HepG2 (cell line): Measurements from ENCODE around the gene PDSS2. TPM values are rescaled to one million over a fixed set of nuclear protein-coding genes. Genes with fewer than 3 reads are reported as not detected.

Source experiments
- ATAC-seq: fragments of 200-7000 bp; cut with Tn5 transposase; 3 replicates; pipeline ENCODE4 v1.9.1; 2020; ENCODE audit warnings: mild to moderate bottlenecking, moderate library complexity
- BruUV-seq: library from RNA; stranded (reverse); fragments of 400-500 nt; replicated peaks from 2 replicates; lab custom pipeline; 2021; lab: Mats Ljungman, UMichigan
- CTCF ChIA-PET: fragments of 300-600 bp; formaldehyde crosslinking; extraction: SDS; loops from one replicate; lab custom pipeline; 2021; ENCODE audit warnings: low total read pairs, inconsistent platforms, low intra/inter-chr PET ratio; lab: Yijun Ruan, JAX
- POLR2A ChIA-PET: fragments of 350-600 bp; sonication (Branson Sonifier 250); formaldehyde crosslinking; loops from one replicate; lab custom pipeline; 2020; ENCODE audit warnings: antibody characterized with exemption, inconsistent platforms; lab: Yijun Ruan, JAX
- DNase-seq: peaks from one replicate; pipeline ENCODE4 v3.0.0-alpha.2; 2015; ENCODE audit warnings: low spot score
- FAIRE-seq: peaks from 3 replicates; lab custom pipeline; 2011; peaks lifted over from hg19 to GRCh38; lab: Jason Lieb, UNC
- H2AFZ ChIP-seq: one replicate; pipeline ENCODE4 v1.6.1; 2011; ENCODE audit warnings: low read length, inconsistent platforms
- H3K27ac ChIP-seq: fragments of 300-600 bp; 3 replicates; pipeline ENCODE4 v1.8.0; 2011; ENCODE audit warnings: mixed run types, mild to moderate bottlenecking, mixed read lengths, low read length, inconsistent platforms; ENCODE audit not compliant: insufficient read depth; ENCODE audit errors: extremely low read length
- H3K27me3 ChIP-seq, 2 experiments: fragments of 200-600 bp in 1 of 2; 2 replicates in 1 of 2; 3 replicates in 1 of 2; pipeline versions ENCODE4 v1.6.0 to v1.8.0; 2011; ENCODE audit warnings: low read length in 2 of 2, mild to moderate bottlenecking in 2 of 2, moderate library complexity in 2 of 2, inconsistent platforms in 1 of 2; ENCODE audit not compliant: insufficient read depth in 2 of 2, control insufficient read depth in 1 of 2
- H3K36me3 ChIP-seq, 2 experiments: fragments of 200-600 bp in 1 of 2; replicated peaks in 1 of 2; 2 replicates in 1 of 2; 3 replicates in 1 of 2; pipeline versions ENCODE4 v1.5.1 to v1.8.0; 2011; ENCODE audit warnings: low read length in 2 of 2, inconsistent platforms in 1 of 2; ENCODE audit not compliant: insufficient read depth in 2 of 2, control insufficient read depth in 1 of 2
- H3K4me1 ChIP-seq: 2 replicates; pipeline ENCODE4 v1.5.1; 2012; ENCODE audit warnings: low read length, inconsistent platforms; ENCODE audit not compliant: insufficient read depth
- H3K4me2 ChIP-seq: 2 replicates; pipeline ENCODE4 v1.6.0; 2011; ENCODE audit warnings: low read depth, low read length, inconsistent platforms
- H3K4me3 ChIP-seq, 3 experiments: fragments of 200-600 bp in 1 of 3; sonication (generic), shearing (Covaris generic) in 1 of 3; replicated peaks in 1 of 3; 2 replicates each; pipeline ENCODE4 v1.5.1; 2011 to 2016; ENCODE audit warnings: low read length in 3 of 3, inconsistent platforms in 2 of 3, low read depth in 2 of 3, mild to moderate bottlenecking in 2 of 3, control low read depth in 1 of 3, mixed read lengths in 1 of 3; ENCODE audit not compliant: insufficient read depth in 1 of 3
- H3K79me2 ChIP-seq: one replicate; pipeline ENCODE4 v1.6.1; 2011; ENCODE audit warnings: low read length, inconsistent platforms; ENCODE audit not compliant: insufficient read depth
- H3K9ac ChIP-seq: 2 replicates; pipeline ENCODE4 v1.6.0; 2011; ENCODE audit warnings: mild to moderate bottlenecking, low read depth, low read length, inconsistent platforms; ENCODE audit not compliant: insufficient read depth
- H3K9me3 ChIP-seq: 2 replicates; pipeline ENCODE4 v1.5.1; 2012; ENCODE audit warnings: mild to moderate bottlenecking, low read length
- H4K20me1 ChIP-seq: 2 replicates; pipeline ENCODE4 v1.6.0; 2011; ENCODE audit warnings: inconsistent platforms, mild to moderate bottlenecking, low read length, moderate library complexity; ENCODE audit not compliant: insufficient read depth
- GFI1 ChIP-seq: sonication (generic); formaldehyde crosslinking; IDR thresholded peaks from 2 replicates; pipeline ENCODE4 v1.5.0; 2020; ENCODE audit warnings: missing genetic modification reagents, mild to moderate bottlenecking, borderline replicate concordance
- KAT7 ChIP-seq: IDR thresholded peaks from 2 replicates; pipeline ENCODE4 v1.6.1; 2018; ENCODE audit warnings: borderline replicate concordance, missing compliant biosample characterization
- RFXANK ChIP-seq: IDR thresholded peaks from 2 replicates; pipeline ENCODE4 v1.6.1; 2016
- ZMYM2 ChIP-seq: sonication (generic); formaldehyde crosslinking; IDR thresholded peaks from 2 replicates; pipeline ENCODE4 v1.8.0; 2022; ENCODE audit warnings: mild to moderate bottlenecking, missing genetic modification reagents
- ZNF121 ChIP-seq: sonication (generic); formaldehyde crosslinking; IDR thresholded peaks from 2 replicates; pipeline ENCODE4 v1.5.0; 2020; ENCODE audit warnings: mild to moderate bottlenecking, missing genetic modification reagents
- ZNF17 ChIP-seq: sonication (generic); formaldehyde crosslinking; IDR thresholded peaks from 2 replicates; pipeline ENCODE4 v1.5.0; 2020; ENCODE audit warnings: mild to moderate bottlenecking, missing genetic modification reagents
- ZNF232 ChIP-seq: sonication (generic); formaldehyde crosslinking; IDR thresholded peaks from 2 replicates; pipeline ENCODE4 v1.4.0; 2020; ENCODE audit warnings: missing genetic modification reagents, borderline replicate concordance
- ZNF563 ChIP-seq: sonication (generic); formaldehyde crosslinking; IDR thresholded peaks from 2 replicates; pipeline ENCODE4 v1.8.0; 2022; ENCODE audit warnings: mild to moderate bottlenecking, moderate library complexity, missing genetic modification reagents
- WGBS: methylation state at CpG from one replicate; pipeline ENCODE4 v1.1.6; 2017; ENCODE audit warnings: low lambda C conversion rate; 5-methylcytosine and 5-hydroxymethylcytosine counted together
- in situ Hi-C: cut with HindIII; loops from 2 replicates; pipeline ENCODE4 v1.10.0; 2017; ENCODE audit warnings: low pct_unique_long_range_greater_than_20kb; ENCODE audit not compliant: extremely low pct_ligation_motif_present
- intact Hi-C: fragments of 100-400 bp; cut with micrococcal nuclease; formaldehyde crosslinking; loops from one replicate; pipeline ENCODE4 v1.10.0; 2022; ENCODE audit not compliant: unreplicated experiment
- polyA plus RNA-seq, 8 experiments: library from polyadenylated mRNA; depleted of rRNA in 3 of 8; stranded (reverse) in 7 of 8; unstranded in 1 of 8; fragments of >200 nt; fragmentation: Illumina TruSeq in 4 of 8; extraction: Trizol in 4 of 8; gene quantifications; 2 replicates each; pipeline versions ENCODE4 v1.2.1 to v1.2.3, GENCODE V29; 2011 to 2016; ENCODE audit warnings: low read depth in 4 of 8, missing spikeins in 1 of 8, mixed read lengths in 1 of 8; ENCODE audit not compliant: insufficient read depth in 1 of 8
- total RNA-seq, 5 experiments: library from RNA; depleted of rRNA; stranded (reverse); fragments of >200 nt; fragmentation: Illumina TruSeq; extraction: Trizol; gene quantifications; 2 replicates each; pipeline ENCODE4 v1.2.3, GENCODE V29; 2016; ENCODE audit warnings: low read depth in 1 of 5
- TF ChIP-seq, protein P1 (sequence below): sonication (generic); formaldehyde crosslinking; IDR thresholded peaks from 2 replicates; pipeline ENCODE4 v1.4.0; 2020; ENCODE audit warnings: low read depth, mild to moderate bottlenecking, missing genetic modification reagents
- TF ChIP-seq, protein P2 (sequence below): sonication (generic); formaldehyde crosslinking; IDR thresholded peaks from 2 replicates; pipeline ENCODE4 v1.5.0; 2020; ENCODE audit warnings: mild to moderate bottlenecking, missing genetic modification reagents
- TF ChIP-seq, protein P3 (sequence below): sonication (generic); formaldehyde crosslinking; IDR thresholded peaks from 2 replicates; pipeline ENCODE4 v1.4.0; 2020; ENCODE audit warnings: missing genetic modification reagents, borderline replicate concordance

The PDSS2 gene
- total and polyA plus RNA-seq, 2 of the 13 experiments (the other 11 are each of a cell fraction or from before 2014, with no cell fraction given) = 16.2 to 17.0 TPM

DNA sequence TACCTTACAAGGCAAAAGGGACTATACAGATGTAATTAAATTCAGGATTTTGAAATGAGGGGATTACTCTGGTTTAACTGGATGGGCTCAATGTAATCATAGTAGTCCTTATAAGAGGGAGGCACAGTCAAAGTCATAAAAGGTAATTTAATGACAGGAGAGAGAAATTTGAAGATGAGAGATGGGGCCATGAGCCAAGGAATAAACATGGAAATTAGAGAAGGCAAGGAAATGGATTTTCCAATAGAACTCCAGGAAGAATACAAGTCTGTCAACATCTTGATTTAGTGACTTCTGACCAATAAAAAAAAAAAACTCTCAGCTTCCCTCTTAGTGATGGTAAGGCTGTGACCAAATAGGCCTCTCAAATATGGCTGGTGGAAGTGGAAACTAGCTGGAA lies 242.1 kb downstream of the PDSS2 start (continued):
- TF ChIP-seq, protein P1, sequence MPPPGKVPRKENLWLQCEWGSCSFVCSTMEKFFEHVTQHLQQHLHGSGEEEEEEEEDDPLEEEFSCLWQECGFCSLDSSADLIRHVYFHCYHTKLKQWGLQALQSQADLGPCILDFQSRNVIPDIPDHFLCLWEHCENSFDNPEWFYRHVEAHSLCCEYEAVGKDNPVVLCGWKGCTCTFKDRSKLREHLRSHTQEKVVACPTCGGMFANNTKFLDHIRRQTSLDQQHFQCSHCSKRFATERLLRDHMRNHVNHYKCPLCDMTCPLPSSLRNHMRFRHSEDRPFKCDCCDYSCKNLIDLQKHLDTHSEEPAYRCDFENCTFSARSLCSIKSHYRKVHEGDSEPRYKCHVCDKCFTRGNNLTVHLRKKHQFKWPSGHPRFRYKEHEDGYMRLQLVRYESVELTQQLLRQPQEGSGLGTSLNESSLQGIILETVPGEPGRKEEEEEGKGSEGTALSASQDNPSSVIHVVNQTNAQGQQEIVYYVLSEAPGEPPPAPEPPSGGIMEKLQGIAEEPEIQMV (CRISPR knock-in tag) = no peak
- TF ChIP-seq KAT7 (CRISPR knock-in tag) = no peak

DNA sequence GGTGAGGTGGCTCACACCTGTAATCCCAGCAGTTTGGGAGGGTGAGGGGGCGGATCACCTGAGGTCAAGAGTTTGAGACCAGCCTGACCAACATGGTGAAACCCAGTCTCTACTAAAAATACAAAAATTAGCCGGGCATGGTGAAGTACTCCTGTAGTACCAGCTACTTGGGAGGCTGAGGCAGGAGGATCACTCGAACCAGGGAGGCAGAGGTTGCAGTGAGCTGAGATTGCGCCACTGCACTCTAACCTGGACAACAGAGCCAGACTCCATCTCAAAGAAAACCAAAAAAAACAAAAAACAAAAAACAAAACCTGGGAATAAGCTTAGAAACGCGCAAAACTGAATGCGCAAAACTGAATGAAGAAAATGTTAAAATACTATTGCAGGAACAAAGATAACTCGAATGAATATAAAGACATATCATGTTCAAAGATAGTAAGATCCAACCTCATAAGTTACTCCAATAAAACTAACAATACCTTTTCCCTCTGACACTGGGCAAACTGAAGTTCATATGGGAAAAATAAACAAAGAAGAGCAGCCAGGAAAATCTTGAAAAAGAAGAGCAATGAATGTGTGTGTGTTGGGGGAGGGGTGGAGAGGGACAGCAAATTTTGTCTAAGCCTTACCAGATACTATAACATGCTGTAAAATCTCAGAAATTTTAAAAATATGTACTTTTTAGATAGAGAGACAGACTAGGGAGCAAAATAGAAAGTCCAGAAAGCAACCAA lies 243.0 kb downstream of the PDSS2 start:
- H3K4me2 ChIP-seq = no peak overlapping the region
- TF ChIP-seq ZMYM2 (CRISPR knock-in tag) (0 out of 2 replicates have a peak, but pooled peaks have one; percentile 53), ZNF563 (CRISPR knock-in tag) (no peak), ZNF121 (CRISPR knock-in tag) (peak; percentile 87), ZNF232 (CRISPR knock-in tag) (no peak), ZNF17 (CRISPR knock-in tag) (no peak), GFI1 (peak; percentile 40; the same call in 1 of the 2 replicates), RFXANK (CRISPR knock-in tag) (no peak)
- TF ChIP-seq, protein P2, sequence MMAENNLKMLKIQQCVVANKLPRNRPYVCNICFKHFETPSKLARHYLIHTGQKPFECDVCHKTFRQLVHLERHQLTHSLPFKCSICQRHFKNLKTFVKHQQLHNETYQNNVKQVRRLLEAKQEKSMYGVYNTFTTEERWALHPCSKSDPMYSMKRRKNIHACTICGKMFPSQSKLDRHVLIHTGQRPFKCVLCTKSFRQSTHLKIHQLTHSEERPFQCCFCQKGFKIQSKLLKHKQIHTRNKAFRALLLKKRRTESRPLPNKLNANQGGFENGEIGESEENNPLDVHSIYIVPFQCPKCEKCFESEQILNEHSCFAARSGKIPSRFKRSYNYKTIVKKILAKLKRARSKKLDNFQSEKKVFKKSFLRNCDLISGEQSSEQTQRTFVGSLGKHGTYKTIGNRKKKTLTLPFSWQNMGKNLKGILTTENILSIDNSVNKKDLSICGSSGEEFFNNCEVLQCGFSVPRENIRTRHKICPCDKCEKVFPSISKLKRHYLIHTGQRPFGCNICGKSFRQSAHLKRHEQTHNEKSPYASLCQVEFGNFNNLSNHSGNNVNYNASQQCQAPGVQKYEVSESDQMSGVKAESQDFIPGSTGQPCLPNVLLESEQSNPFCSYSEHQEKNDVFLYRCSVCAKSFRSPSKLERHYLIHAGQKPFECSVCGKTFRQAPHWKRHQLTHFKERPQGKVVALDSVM (CRISPR knock-in tag) = peak; percentile 92
- TF ChIP-seq, protein P3, sequence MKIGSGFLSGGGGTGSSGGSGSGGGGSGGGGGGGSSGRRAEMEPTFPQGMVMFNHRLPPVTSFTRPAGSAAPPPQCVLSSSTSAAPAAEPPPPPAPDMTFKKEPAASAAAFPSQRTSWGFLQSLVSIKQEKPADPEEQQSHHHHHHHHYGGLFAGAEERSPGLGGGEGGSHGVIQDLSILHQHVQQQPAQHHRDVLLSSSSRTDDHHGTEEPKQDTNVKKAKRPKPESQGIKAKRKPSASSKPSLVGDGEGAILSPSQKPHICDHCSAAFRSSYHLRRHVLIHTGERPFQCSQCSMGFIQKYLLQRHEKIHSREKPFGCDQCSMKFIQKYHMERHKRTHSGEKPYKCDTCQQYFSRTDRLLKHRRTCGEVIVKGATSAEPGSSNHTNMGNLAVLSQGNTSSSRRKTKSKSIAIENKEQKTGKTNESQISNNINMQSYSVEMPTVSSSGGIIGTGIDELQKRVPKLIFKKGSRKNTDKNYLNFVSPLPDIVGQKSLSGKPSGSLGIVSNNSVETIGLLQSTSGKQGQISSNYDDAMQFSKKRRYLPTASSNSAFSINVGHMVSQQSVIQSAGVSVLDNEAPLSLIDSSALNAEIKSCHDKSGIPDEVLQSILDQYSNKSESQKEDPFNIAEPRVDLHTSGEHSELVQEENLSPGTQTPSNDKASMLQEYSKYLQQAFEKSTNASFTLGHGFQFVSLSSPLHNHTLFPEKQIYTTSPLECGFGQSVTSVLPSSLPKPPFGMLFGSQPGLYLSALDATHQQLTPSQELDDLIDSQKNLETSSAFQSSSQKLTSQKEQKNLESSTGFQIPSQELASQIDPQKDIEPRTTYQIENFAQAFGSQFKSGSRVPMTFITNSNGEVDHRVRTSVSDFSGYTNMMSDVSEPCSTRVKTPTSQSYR = peak; percentile 47; the same call in 1 of the 2 replicates
- no peak overlapping the region for H3K4me3 ChIP-seq
- BruUV-seq = no TSS peak
- intact Hi-C loops = no loop called here
- 93% methylated on average over 8 of the region's 8 CpGs for WGBS
- no peak for ATAC-seq
- no peak overlapping the region for H3K27ac ChIP-seq
- no peaks in the 10 kb centered on the region for H3K36me3 ChIP-seq
- POLR2A ChIA-PET = no interaction called here
- in situ Hi-C loops = no loop called here
- H4K20me1 ChIP-seq = no peaks in the 10 kb centered on the region; the same call in 1 of the 2 replicates
- CTCF ChIA-PET = no interaction called here
- no peaks in the 10 kb centered on the region for H3K79me2 ChIP-seq
- DNase-seq = no peak
- no peak for FAIRE-seq
- H2AFZ ChIP-seq = no peak overlapping the region
- no peaks in the 10 kb centered on the region for H3K27me3 ChIP-seq
- no peak overlapping the region for H3K9ac ChIP-seq
- no peaks in the 10 kb centered on the region for H3K9me3 ChIP-seq
- peaks cover 29% of the 10 kb centered on the region for H3K4me1 ChIP-seq
